Spleen (tissue), 7 donors: Measurements from ENCODE around the gene RNPEPL1.

Experiments
- POLR2A ChIP-seq, 3 donors: fragments of 450-650 bp; IDR thresholded peaks; one replicate each; pipeline ENCODE4 v1.5.1; 2017; ENCODE audit warnings: antibody characterized with exemption in 3 of 3, mild to moderate bottlenecking in 1 of 3
- POLR2AphosphoS5 ChIP-seq, 3 donors: sonication (generic); formaldehyde crosslinking; IDR thresholded peaks; one replicate each; pipeline ENCODE4 v1.5.1; 2017; ENCODE audit warnings: antibody characterized with exemption in 3 of 3
- TF ChIP-seq, protein P1 (sequence below), 11 experiments: fragments of 200-600 bp in 7 of 11; fragments of 450-650 bp in 4 of 11; sonication (generic) in 4 of 11; IDR thresholded peaks in 8 of 11; conservative IDR thresholded peaks in 3 of 11; 1 replicate in 7 of 11; 2 replicates in 4 of 11; pipeline versions ENCODE4 v1.4.0 to v1.8.0; 2016 to 2021; ENCODE audit warnings: antibody characterized with exemption in 11 of 11, inconsistent platforms in 4 of 11, mild to moderate bottlenecking in 1 of 11
- donor health status: DM: no; HTN: no; CAD: no; lungs with moderate emphysema.
- donor health status: DM: no; HTN: no; CAD: no.
- donor health status: DM: no; HTN: no; CAD: no.

DNA sequence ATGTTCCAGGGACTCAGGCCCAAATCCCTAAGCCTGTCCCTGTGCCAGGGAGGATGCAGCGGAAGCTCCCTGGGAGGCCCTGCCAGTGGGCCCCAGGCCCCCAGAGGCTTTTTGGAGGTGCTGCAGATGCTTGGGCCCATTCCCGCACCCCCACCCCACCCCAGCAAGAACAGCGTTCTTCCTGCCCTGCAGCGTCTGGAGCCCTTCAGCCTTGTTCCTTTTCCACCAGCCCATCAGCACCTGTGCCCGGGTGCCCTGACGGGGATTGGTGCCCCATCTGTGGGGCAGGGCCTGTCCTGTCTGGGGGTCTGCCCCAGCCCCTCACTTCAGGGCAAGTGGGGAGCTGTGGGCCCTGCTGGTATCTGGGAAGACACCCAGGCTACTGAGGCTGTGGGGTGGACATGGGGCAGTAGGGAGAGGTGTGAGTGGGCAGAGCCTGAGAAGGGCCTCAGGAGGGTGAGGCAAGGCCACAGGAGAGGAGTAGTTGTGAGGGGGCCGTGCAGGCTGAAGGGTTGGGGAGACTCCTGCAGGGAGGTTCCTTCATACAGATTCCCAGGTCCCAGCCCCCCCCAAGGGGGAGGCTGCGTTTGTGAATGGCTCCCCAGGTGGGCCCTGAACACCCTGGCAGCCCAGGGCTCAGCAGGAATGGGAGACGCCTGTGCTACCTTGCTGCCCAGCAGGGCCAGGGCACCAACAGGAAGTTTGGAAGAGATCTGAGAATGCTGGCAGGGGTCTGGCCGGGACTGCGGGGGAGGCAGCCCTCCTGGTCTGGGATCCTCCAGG, 2.4 kb downstream of the RNPEPL1 start:
- TF ChIP-seq, protein P1, sequence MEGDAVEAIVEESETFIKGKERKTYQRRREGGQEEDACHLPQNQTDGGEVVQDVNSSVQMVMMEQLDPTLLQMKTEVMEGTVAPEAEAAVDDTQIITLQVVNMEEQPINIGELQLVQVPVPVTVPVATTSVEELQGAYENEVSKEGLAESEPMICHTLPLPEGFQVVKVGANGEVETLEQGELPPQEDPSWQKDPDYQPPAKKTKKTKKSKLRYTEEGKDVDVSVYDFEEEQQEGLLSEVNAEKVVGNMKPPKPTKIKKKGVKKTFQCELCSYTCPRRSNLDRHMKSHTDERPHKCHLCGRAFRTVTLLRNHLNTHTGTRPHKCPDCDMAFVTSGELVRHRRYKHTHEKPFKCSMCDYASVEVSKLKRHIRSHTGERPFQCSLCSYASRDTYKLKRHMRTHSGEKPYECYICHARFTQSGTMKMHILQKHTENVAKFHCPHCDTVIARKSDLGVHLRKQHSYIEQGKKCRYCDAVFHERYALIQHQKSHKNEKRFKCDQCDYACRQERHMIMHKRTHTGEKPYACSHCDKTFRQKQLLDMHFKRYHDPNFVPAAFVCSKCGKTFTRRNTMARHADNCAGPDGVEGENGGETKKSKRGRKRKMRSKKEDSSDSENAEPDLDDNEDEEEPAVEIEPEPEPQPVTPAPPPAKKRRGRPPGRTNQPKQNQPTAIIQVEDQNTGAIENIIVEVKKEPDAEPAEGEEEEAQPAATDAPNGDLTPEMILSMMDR (IDR thresholded peaks at IDR 0.05 in 8 of 11, conservative IDR thresholded peaks at IDR 0.05 in 3 of 11), result no peak
- TF ChIP-seq POLR2A (IDR thresholded peaks at IDR 0.05) (no peak), POLR2AphosphoS5 (IDR thresholded peaks at IDR 0.05) (no peak)
